ENCODE measurements around the gene GNAI1.

The GNAI1 gene

GRCh38 chr7:80132594-80132993 lies 2.0 kb upstream of the GNAI1 start:
- H3K4me1 ChIP-seq (ENCODE audit: control insufficient read depth, insufficient read depth, low read length) = peaks cover 28% of the 10 kb centered on the region
- no peak overlapping the region for H3K27ac ChIP-seq (ENCODE audit: low read depth, low read length)
- H3K9me3 ChIP-seq (ENCODE audit: control insufficient read depth, insufficient read depth, low read depth, low read length) = no peaks in the 10 kb centered on the region
- no peak overlapping the region for H3K9ac ChIP-seq (ENCODE audit: low read length)
- no peak overlapping the region for H3K4me3 ChIP-seq (ENCODE audit: low read depth, low read length)
- peaks cover 12% of the 10 kb centered on the region; the same call in 1 of the 2 replicates for H3K27me3 ChIP-seq (ENCODE audit: control insufficient read depth, insufficient read depth, low read length)
- no peaks in the 10 kb centered on the region for H3K36me3 ChIP-seq (ENCODE audit: control insufficient read depth, insufficient read depth, low read length)

GRCh38 chr7:80133361-80134114 lies 1.1 kb upstream of the GNAI1 start:
- H3K36me3 ChIP-seq (ENCODE audit: control insufficient read depth, insufficient read depth, low read length) = no peaks in the 10 kb centered on the region
- peaks cover 8% of the 10 kb centered on the region; the same call in 1 of the 2 replicates for H3K27me3 ChIP-seq (ENCODE audit: control insufficient read depth, insufficient read depth, low read length)
- H3K4me1 ChIP-seq (ENCODE audit: control insufficient read depth, insufficient read depth, low read length) = peaks cover 23% of the 10 kb centered on the region
- peak overlapping the region; percentile 76 for H3K4me3 ChIP-seq (ENCODE audit: low read depth, low read length)
- no peaks in the 10 kb centered on the region for H3K9me3 ChIP-seq (ENCODE audit: control insufficient read depth, insufficient read depth, low read depth, low read length)
- no peak overlapping the region for H3K27ac ChIP-seq (ENCODE audit: low read depth, low read length)
- H3K9ac ChIP-seq (ENCODE audit: low read length) = peak overlapping the region; percentile 65

GRCh38 chr7:80134115-80134535 lies 506 bp upstream of the GNAI1 start:
- Histone ChIP-seq H3K36me3 (ENCODE audit: control insufficient read depth, insufficient read depth, low read length) (no peaks in the 10 kb centered on the region), H3K9me3 (ENCODE audit: control insufficient read depth, insufficient read depth, low read depth, low read length) (no peaks in the 10 kb centered on the region), H3K4me3 (ENCODE audit: low read depth, low read length) (peak overlapping the region; percentile 76), H3K9ac (ENCODE audit: low read length) (peak overlapping the region; percentile 65), H3K27me3 (ENCODE audit: control insufficient read depth, insufficient read depth, low read length) (peaks cover 2% of the 10 kb centered on the region; the same call in 1 of the 2 replicates), H3K4me1 (ENCODE audit: control insufficient read depth, insufficient read depth, low read length) (peaks cover 24% of the 10 kb centered on the region), H3K27ac (ENCODE audit: low read depth, low read length) (no peak overlapping the region; the same call in 1 of the 2 replicates)

GRCh38 chr7:80135309-80136104 lies 876 bp downstream of the GNAI1 start:
- Histone ChIP-seq H3K27ac (ENCODE audit: low read depth, low read length) (peak overlapping the region; percentile 87; the same call in 1 of the 2 replicates), H3K4me3 (ENCODE audit: low read depth, low read length) (peak overlapping the region; percentile 81), H3K4me1 (ENCODE audit: control insufficient read depth, insufficient read depth, low read length) (peaks cover 27% of the 10 kb centered on the region), H3K9me3 (ENCODE audit: control insufficient read depth, insufficient read depth, low read depth, low read length) (no peaks in the 10 kb centered on the region), H3K36me3 (ENCODE audit: control insufficient read depth, insufficient read depth, low read length) (no peaks in the 10 kb centered on the region), H3K27me3 (ENCODE audit: control insufficient read depth, insufficient read depth, low read length) (no peaks in the 10 kb centered on the region), H3K9ac (ENCODE audit: low read length) (peak overlapping the region; percentile 79)

- Histone ChIP-seq H3K27ac (ENCODE audit: low read depth, low read length) (no peak overlapping the region; the same call in 1 of the 2 replicates), H3K4me1 (ENCODE audit: control insufficient read depth, insufficient read depth, low read length) (peaks cover 32% of the 10 kb centered on the region), H3K4me3 (ENCODE audit: low read depth, low read length) (peak overlapping the region; percentile 81), H3K9ac (ENCODE audit: low read length) (peak overlapping the region; percentile 79), H3K36me3 (ENCODE audit: control insufficient read depth, insufficient read depth, low read length) (no peaks in the 10 kb centered on the region), H3K27me3 (ENCODE audit: control insufficient read depth, insufficient read depth, low read length) (no peaks in the 10 kb centered on the region), H3K9me3 (ENCODE audit: control insufficient read depth, insufficient read depth, low read depth, low read length) (no peaks in the 10 kb centered on the region)
These were observed 1.8 kb downstream of the GNAI1 start for GRCh38 chr7:80136261-80137055.

- H3K27me3 ChIP-seq (ENCODE audit: control insufficient read depth, insufficient read depth, low read length) = no peaks in the 10 kb centered on the region
- no peaks in the 10 kb centered on the region for H3K9me3 ChIP-seq (ENCODE audit: control insufficient read depth, insufficient read depth, low read depth, low read length)
- no peaks in the 10 kb centered on the region for H3K36me3 ChIP-seq (ENCODE audit: control insufficient read depth, insufficient read depth, low read length)
- H3K4me1 ChIP-seq (ENCODE audit: control insufficient read depth, insufficient read depth, low read length) = peaks cover 32% of the 10 kb centered on the region
- peak overlapping the region; percentile 5; the same call in 1 of the 2 replicates for H3K4me3 ChIP-seq (ENCODE audit: low read depth, low read length)
- no peak overlapping the region for H3K27ac ChIP-seq (ENCODE audit: low read depth, low read length)
- no peak overlapping the region for H3K9ac ChIP-seq (ENCODE audit: low read length)
These were observed 2.8 kb downstream of the GNAI1 start for GRCh38 chr7:80137410-80137809.

- peaks cover 21% of the 10 kb centered on the region for H3K4me1 ChIP-seq (ENCODE audit: control insufficient read depth, insufficient read depth, low read length)
- no peaks in the 10 kb centered on the region for H3K36me3 ChIP-seq (ENCODE audit: control insufficient read depth, insufficient read depth, low read length)
- no peaks in the 10 kb centered on the region for H3K27me3 ChIP-seq (ENCODE audit: control insufficient read depth, insufficient read depth, low read length)
- H3K9ac ChIP-seq (ENCODE audit: low read length) = no peak overlapping the region
- H3K4me3 ChIP-seq (ENCODE audit: low read depth, low read length) = no peak overlapping the region
- H3K27ac ChIP-seq (ENCODE audit: low read depth, low read length) = no peak overlapping the region
- no peaks in the 10 kb centered on the region for H3K9me3 ChIP-seq (ENCODE audit: control insufficient read depth, insufficient read depth, low read depth, low read length)
These were observed 4.6 kb downstream of the GNAI1 start for GRCh38 chr7:80139236-80139635.

- Histone ChIP-seq H3K9ac (ENCODE audit: low read length) (no peak overlapping the region), H3K36me3 (ENCODE audit: control insufficient read depth, insufficient read depth, low read length) (no peaks in the 10 kb centered on the region), H3K27ac (ENCODE audit: low read depth, low read length) (no peak overlapping the region), H3K27me3 (ENCODE audit: control insufficient read depth, insufficient read depth, low read length) (no peaks in the 10 kb centered on the region), H3K4me1 (ENCODE audit: control insufficient read depth, insufficient read depth, low read length) (peaks cover 24% of the 10 kb centered on the region), H3K4me3 (ENCODE audit: low read depth, low read length) (no peak overlapping the region), H3K9me3 (ENCODE audit: control insufficient read depth, insufficient read depth, low read depth, low read length) (no peaks in the 10 kb centered on the region)
These were observed 5.8 kb downstream of the GNAI1 start for GRCh38 chr7:80140388-80140787.

- no peak overlapping the region for H3K27ac ChIP-seq (ENCODE audit: low read depth, low read length)
- no peak overlapping the region for H3K9ac ChIP-seq (ENCODE audit: low read length)
- no peaks in the 10 kb centered on the region for H3K27me3 ChIP-seq (ENCODE audit: control insufficient read depth, insufficient read depth, low read length)
- H3K36me3 ChIP-seq (ENCODE audit: control insufficient read depth, insufficient read depth, low read length) = no peaks in the 10 kb centered on the region
- no peak overlapping the region for H3K4me3 ChIP-seq (ENCODE audit: low read depth, low read length)
- no peaks in the 10 kb centered on the region for H3K9me3 ChIP-seq (ENCODE audit: control insufficient read depth, insufficient read depth, low read depth, low read length)
- H3K4me1 ChIP-seq (ENCODE audit: control insufficient read depth, insufficient read depth, low read length) = peaks cover 32% of the 10 kb centered on the region
These were observed 6.7 kb downstream of the GNAI1 start for GRCh38 chr7:80141376-80141775.

GRCh38 chr7:80142853-80143580 lies 8.4 kb downstream of the GNAI1 start:
- Histone ChIP-seq H3K27ac (ENCODE audit: low read depth, low read length) (no peak overlapping the region), H3K4me3 (ENCODE audit: low read depth, low read length) (no peak overlapping the region), H3K9me3 (ENCODE audit: control insufficient read depth, insufficient read depth, low read depth, low read length) (no peaks in the 10 kb centered on the region), H3K36me3 (ENCODE audit: control insufficient read depth, insufficient read depth, low read length) (no peaks in the 10 kb centered on the region), H3K4me1 (ENCODE audit: control insufficient read depth, insufficient read depth, low read length) (peaks cover 28% of the 10 kb centered on the region), H3K9ac (ENCODE audit: low read length) (no peak overlapping the region), H3K27me3 (ENCODE audit: control insufficient read depth, insufficient read depth, low read length) (no peaks in the 10 kb centered on the region)

All from HUES6 (cell line).